Astrocyte of the cerebellum (primary cell): Measurements from ENCODE around the gene SLCO1B1.
"Not testable (repeated sequence)": the region's sequence is repeated elsewhere in the genome, so short reads cannot be mapped to it uniquely, and the experiment has no call there.

Experiments used
- DNase-seq: peaks from one replicate; pipeline ENCODE4 v3.0.0-alpha.2; 2011; ENCODE audit warnings: low read depth
- H3K4me3 ChIP-seq: 2 replicates; pipeline ENCODE4 v1.5.1; 2011; ENCODE audit warnings: mild to moderate bottlenecking, low read depth, low read length, moderate library complexity
- in situ Hi-C: cut with HindIII; loops from 2 replicates; pipeline ENCODE4 v1.10.0; 2017; ENCODE audit warnings: low sequenced_read_pairs
- TF ChIP-seq, protein P1 (sequence below): IDR thresholded peaks from 2 replicates; pipeline ENCODE4 v1.5.1; 2012; ENCODE audit warnings: low read length, low read depth, moderate library complexity, mild to moderate bottlenecking; ENCODE audit errors: missing control alignments

The SLCO1B1 gene

GRCh38 chr12:21165048-21165447 lies 34.1 kb downstream of the SLCO1B1 start:
- H3K4me3 ChIP-seq = no peak overlapping the region
- in situ Hi-C loops = loop anchor here (10.0 kb wide), 1 partner anchor 210 kb away; no protein-coding TSS in a partner anchor
- TF ChIP-seq, protein P1, sequence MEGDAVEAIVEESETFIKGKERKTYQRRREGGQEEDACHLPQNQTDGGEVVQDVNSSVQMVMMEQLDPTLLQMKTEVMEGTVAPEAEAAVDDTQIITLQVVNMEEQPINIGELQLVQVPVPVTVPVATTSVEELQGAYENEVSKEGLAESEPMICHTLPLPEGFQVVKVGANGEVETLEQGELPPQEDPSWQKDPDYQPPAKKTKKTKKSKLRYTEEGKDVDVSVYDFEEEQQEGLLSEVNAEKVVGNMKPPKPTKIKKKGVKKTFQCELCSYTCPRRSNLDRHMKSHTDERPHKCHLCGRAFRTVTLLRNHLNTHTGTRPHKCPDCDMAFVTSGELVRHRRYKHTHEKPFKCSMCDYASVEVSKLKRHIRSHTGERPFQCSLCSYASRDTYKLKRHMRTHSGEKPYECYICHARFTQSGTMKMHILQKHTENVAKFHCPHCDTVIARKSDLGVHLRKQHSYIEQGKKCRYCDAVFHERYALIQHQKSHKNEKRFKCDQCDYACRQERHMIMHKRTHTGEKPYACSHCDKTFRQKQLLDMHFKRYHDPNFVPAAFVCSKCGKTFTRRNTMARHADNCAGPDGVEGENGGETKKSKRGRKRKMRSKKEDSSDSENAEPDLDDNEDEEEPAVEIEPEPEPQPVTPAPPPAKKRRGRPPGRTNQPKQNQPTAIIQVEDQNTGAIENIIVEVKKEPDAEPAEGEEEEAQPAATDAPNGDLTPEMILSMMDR = no peak
- DNase-seq = no peak

DNA sequence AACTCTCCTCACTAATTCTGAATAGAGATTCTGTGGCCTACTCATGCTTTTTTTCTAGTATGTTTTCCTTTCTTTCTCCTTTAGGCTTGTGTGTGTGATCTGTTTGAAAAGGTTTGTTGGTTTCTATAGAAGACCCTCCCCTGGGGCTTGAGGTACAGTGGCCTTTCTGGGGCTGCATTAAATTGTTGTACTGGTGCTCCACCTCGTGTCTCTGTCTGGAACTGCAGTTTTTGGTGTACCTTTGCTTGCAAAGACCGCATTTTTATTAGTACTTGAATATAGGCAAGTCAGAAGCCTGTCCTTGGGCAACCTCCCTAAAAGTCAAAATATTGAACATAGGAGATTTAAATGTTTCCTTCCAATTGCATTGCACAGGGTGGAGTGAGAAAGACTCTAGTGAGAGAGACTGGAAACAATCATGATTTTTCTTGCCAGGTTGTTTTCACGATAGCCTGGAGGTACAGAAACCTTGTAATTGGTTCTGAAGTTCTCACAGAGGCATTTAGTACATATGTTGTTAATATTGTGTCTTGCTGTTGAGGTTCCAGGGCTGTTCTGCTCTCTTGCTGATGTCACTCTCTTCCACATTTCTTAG lies 39.0 kb downstream of the SLCO1B1 start:
- peak; percentile 28 for DNase-seq
- H3K4me3 ChIP-seq = no peak overlapping the region
- in situ Hi-C loops = loop anchor here (10.0 kb wide), 1 partner anchor 215 kb away; no protein-coding TSS in a partner anchor
- TF ChIP-seq, protein P1 = peak; percentile 82

DNA sequence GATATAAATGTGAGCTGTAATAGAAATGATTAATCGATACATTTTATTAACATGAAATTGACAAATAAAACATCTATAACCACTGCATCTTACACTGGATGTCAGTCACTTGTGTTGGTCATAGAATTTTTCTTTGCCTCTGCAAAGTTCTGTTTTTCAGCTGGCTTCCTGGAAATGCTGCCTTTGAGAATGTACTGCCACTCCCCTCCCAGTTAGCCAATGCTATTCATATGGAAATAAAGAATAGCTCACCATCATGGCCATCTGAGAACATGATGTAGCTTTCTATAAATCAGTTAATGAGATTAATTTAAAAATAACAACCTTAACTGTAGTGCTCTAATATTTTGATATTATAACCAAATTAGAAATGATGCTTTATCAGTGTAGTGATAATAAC lies 41.1 kb downstream of the SLCO1B1 start:
- in situ Hi-C loops = no loop called here
- no peak overlapping the region for H3K4me3 ChIP-seq
- no peak for DNase-seq
- TF ChIP-seq, protein P1 = no peak

- in situ Hi-C loops = no loop called here
Measured at GRCh38 chr12:21183721-21184275, 52.8 kb downstream of the SLCO1B1 start.

GRCh38 chr12:21190016-21190415 lies 59.0 kb downstream of the SLCO1B1 start:
- no peak overlapping the region for H3K4me3 ChIP-seq
- TF ChIP-seq, protein P1 = no peak
- DNase-seq = no peak
- in situ Hi-C loops = no loop called here

More at GRCh38 chr12:21183721-21184275, 52.8 kb downstream of the SLCO1B1 start:
- TF ChIP-seq, protein P1 = no peak
- no peak for DNase-seq
- no peak overlapping the region for H3K4me3 ChIP-seq

DNA sequence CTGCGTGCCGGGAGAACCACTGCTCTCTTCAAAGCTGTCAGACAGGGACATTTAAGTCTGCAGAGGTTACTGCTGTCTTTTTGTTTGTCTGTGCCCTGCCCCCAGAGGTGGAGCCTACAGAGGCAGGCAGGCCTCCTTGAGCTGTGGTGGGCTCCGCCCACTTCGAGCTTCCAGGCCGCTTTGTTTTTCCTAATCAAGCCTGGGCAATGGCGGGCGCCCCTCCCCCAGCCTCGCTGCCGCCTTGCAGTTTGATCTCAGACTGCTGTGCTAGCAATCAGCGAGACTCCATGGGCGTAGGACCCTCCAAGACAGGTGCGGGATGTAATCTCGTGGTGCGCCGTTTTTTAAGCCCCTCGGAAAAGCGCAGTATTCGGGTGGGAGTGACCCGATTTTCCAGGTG lies 83.4 kb downstream of the SLCO1B1 start:
- in situ Hi-C loops, DNase-seq, H3K4me3 ChIP-seq: not testable (repeated sequence)

GRCh38 chr12:21219206-21219605 lies 88.2 kb downstream of the SLCO1B1 start:
- H3K4me3 ChIP-seq = no peak overlapping the region
- in situ Hi-C loops = loop anchor here (5.0 kb wide), 1 partner anchor 33 kb away; no protein-coding TSS in a partner anchor
- TF ChIP-seq, protein P1 = no peak
- DNase-seq = no peak
